NCI-H146 treated with DMSO at 0.1 percent for 48 hours (cell line): ENCODE measurements around the gene ASPHD1.
"Not testable (repeated sequence)": the region's sequence is repeated elsewhere in the genome, so short reads cannot be mapped to it uniquely, and the experiment has no call there.

ENCODE experiments used
- DNase-seq: peaks from one replicate; lab custom pipeline; 2025; ENCODE audit not compliant: unreplicated experiment; lab: John Stamatoyannopoulos, UW

The ASPHD1 gene

GRCh38 chr16:29931750-29932149 lies 31.5 kb downstream of the ASPHD1 start:
- not testable (repeated sequence) for DNase-seq

GRCh38 chr16:29940656-29941055 lies 40.4 kb downstream of the ASPHD1 start:
- DNase-seq = no peak

- DNase-seq = peak; percentile 80
These were observed 43.8 kb downstream of the ASPHD1 start for GRCh38 chr16:29943846-29944799.

- DNase-seq = no peak
These were observed 47.6 kb downstream of the ASPHD1 start for GRCh38 chr16:29947897-29948296.

- no peak for DNase-seq
These were observed 50.6 kb downstream of the ASPHD1 start for GRCh38 chr16:29950806-29951461.

GRCh38 chr16:29951625-29952365 lies 51.5 kb downstream of the ASPHD1 start:
- no peak for DNase-seq
